K562 (cell line): Measurements from ENCODE around the gene MEIOB. TPM values are rescaled to one million over a fixed set of nuclear protein-coding genes. Genes with fewer than 3 reads are reported as not detected.
A peak's percentile ranks its signal among the peaks of the same experiment; 100 is the strongest.

Experiments
- BCLAF1 ChIP-seq, 2 experiments: fragments of 450-650 bp in 1 of 2; IDR thresholded peaks; 2 replicates each; pipeline ENCODE4 v1.6.1; 2011 to 2017; ENCODE audit warnings: low read depth in 2 of 2, antibody characterized with exemption in 1 of 2, borderline replicate concordance in 1 of 2, low read length in 1 of 2, mild to moderate bottlenecking in 1 of 2, mixed read lengths in 1 of 2; ENCODE audit not compliant: control insufficient read depth in 1 of 2
- BHLHE40 ChIP-seq: IDR thresholded peaks from 2 replicates; pipeline ENCODE4 v1.6.1; 2011; ENCODE audit warnings: low read length, improper control_type of control experiment
- COPS2 ChIP-seq: fragments of 450-650 bp; conservative IDR thresholded peaks from 2 replicates; pipeline ENCODE4 v1.6.1; 2016; ENCODE audit warnings: mild to moderate bottlenecking, moderate library complexity
- CREB1 ChIP-seq, 2 experiments: sonication (generic) in 1 of 2; formaldehyde crosslinking in 1 of 2; IDR thresholded peaks; 2 replicates each; pipeline versions ENCODE4 v1.6.1 to v1.8.0; 2012 to 2022; ENCODE audit warnings: inconsistent platforms in 1 of 2, mild to moderate bottlenecking in 1 of 2, missing genetic modification reagents in 1 of 2, moderate library complexity in 1 of 2
- FOXJ3 ChIP-seq: sonication (generic); formaldehyde crosslinking; IDR thresholded peaks from 2 replicates; pipeline ENCODE4 v1.4.0; 2020; ENCODE audit warnings: mild to moderate bottlenecking, missing genetic modification reagents
- ILK ChIP-seq: fragments of 450-650 bp; IDR thresholded peaks from 2 replicates; pipeline ENCODE4 v1.6.1; 2016; ENCODE audit warnings: missing genetic modification characterization, low read depth, mild to moderate bottlenecking, missing compliant biosample characterization, moderate library complexity, borderline replicate concordance
- KLF10 ChIP-seq: fragments of 250-450 bp; sonication (Bioruptor Pico); IDR thresholded peaks from 2 replicates; pipeline ENCODE4 v1.6.1; 2021; ENCODE audit warnings: matching md5 sums
- MTF1 ChIP-seq: fragments of 250-450 bp; sonication (Bioruptor Pico); IDR thresholded peaks from 2 replicates; pipeline ENCODE4 v1.9.0; 2021; ENCODE audit warnings: moderate library complexity, mild to moderate bottlenecking, inconsistent platforms, borderline replicate concordance
- NCOA1 ChIP-seq: fragments of 450-650 bp; IDR thresholded peaks from 2 replicates; pipeline ENCODE4 v1.6.1; 2016; ENCODE audit warnings: low read depth
- NFXL1 ChIP-seq: fragments of 450-650 bp; formaldehyde crosslinking; IDR thresholded peaks from 2 replicates; pipeline ENCODE4 v1.4.0; 2021; ENCODE audit warnings: mild to moderate bottlenecking
- PTRF ChIP-seq: fragments of 450-650 bp; IDR thresholded peaks from 2 replicates; pipeline ENCODE4 v1.6.1; 2016; ENCODE audit warnings: mild to moderate bottlenecking, missing genetic modification characterization, missing compliant biosample characterization
- RCOR1 ChIP-seq, 2 experiments: IDR thresholded peaks; 2 replicates each; pipeline ENCODE4 v1.6.1; 2012; ENCODE audit warnings: low read depth in 2 of 2, low read length in 2 of 2, borderline replicate concordance in 1 of 2, improper control_type of control experiment in 1 of 2
- SIN3A ChIP-seq, 2 experiments: fragments of 150-350 bp in 1 of 2; IDR thresholded peaks; 2 replicates each; pipeline ENCODE4 v1.6.1; 2011 to 2016; ENCODE audit warnings: borderline replicate concordance in 2 of 2, low read depth in 2 of 2, low read length in 2 of 2, mild to moderate bottlenecking in 2 of 2, moderate library complexity in 2 of 2; ENCODE audit not compliant: control insufficient read depth in 1 of 2
- TCFL5 ChIP-seq: fragments of 250-450 bp; sonication (Bioruptor Pico); conservative IDR thresholded peaks from 2 replicates; pipeline ENCODE4 v1.6.1; 2021; ENCODE audit warnings: mild to moderate bottlenecking, moderate library complexity, matching md5 sums
- ZBTB33 ChIP-seq: sonication (generic); formaldehyde crosslinking; IDR thresholded peaks from 2 replicates; pipeline ENCODE4 v1.8.1; 2023; ENCODE audit warnings: mild to moderate bottlenecking, missing genetic modification reagents
- ZNF609 ChIP-seq: sonication (generic); formaldehyde crosslinking; IDR thresholded peaks from 2 replicates; pipeline ENCODE4 v1.8.1; 2023; ENCODE audit warnings: missing genetic modification reagents, mild to moderate bottlenecking, borderline replicate concordance
- polyA plus RNA-seq, 8 experiments: library from polyadenylated mRNA; depleted of rRNA in 4 of 8; stranded (reverse) in 5 of 8; unstranded in 3 of 8; fragments of >200 nt; fragmentation: Nextera tagmentation in 2 of 8; fragmentation: Illumina TruSeq in 1 of 8; extraction: Ambion mirVana in 2 of 8; extraction: Trizol in 1 of 8; gene quantifications; 2 replicates each; pipeline versions ENCODE4 v1.2.1 to v1.2.3, GENCODE V29; 2011 to 2014; ENCODE audit warnings: inconsistent platforms in 1 of 8, missing spikeins in 1 of 8
- total RNA-seq, 7 experiments: library from RNA; depleted of rRNA in 6 of 7; stranded (reverse); fragments of >200 nt in 6 of 7; fragmentation: Illumina TruSeq in 2 of 7; extraction: Trizol in 2 of 7; gene quantifications; 2 replicates each; pipeline versions ENCODE4 v1.2.1 to v1.2.3, GENCODE V29; 2011 to 2021; ENCODE audit warnings: low replicate concordance in 1 of 7

The MEIOB gene
- total and polyA plus RNA-seq, 9 of the 15 experiments (the other 6 are each of a cell fraction or from before 2014, with no cell fraction given): 25.4 to 203 (median 97.6) TPM

GRCh38 chr16:1832838-1833454 lies 39.0 kb downstream of the MEIOB start (continued):
- no peak for TF ChIP-seq ZBTB33 (CRISPR knock-in tag)
- peak; percentile 69; the same call in 1 of the 2 replicates for TF ChIP-seq CREB1 (IDR thresholded peaks at IDR 0.05)
- TF ChIP-seq CREB1 (CRISPR knock-in tag; IDR thresholded peaks at IDR 0.05): 0 out of 2 replicates have a peak, but pooled peaks have one; percentile 39
- TF ChIP-seq KLF10: no peak
- peak; percentile 77; the same call in 1 of the 2 replicates for TF ChIP-seq BHLHE40
- no peak for TF ChIP-seq PTRF
- no peak for TF ChIP-seq SIN3A (IDR thresholded peaks at IDR 0.05; ENCODE audit: borderline replicate concordance in 2 of 2, control insufficient read depth in 1 of 2, low read depth in 2 of 2, low read length in 2 of 2)
- no peak for TF ChIP-seq BCLAF1 (IDR thresholded peaks at IDR 0.05; ENCODE audit: borderline replicate concordance in 1 of 2, control insufficient read depth in 1 of 2, low read depth in 2 of 2, low read length in 1 of 2)
- peak; percentile 88 for TF ChIP-seq NCOA1
- TF ChIP-seq ZNF609 (CRISPR knock-in tag): peak; percentile 98
- TF ChIP-seq ILK (tag): no peak
- TF ChIP-seq RCOR1 (IDR thresholded peaks at IDR 0.05; ENCODE audit: borderline replicate concordance in 1 of 2, low read depth in 2 of 2, low read length in 2 of 2): peak; percentile 83 to 97; a peak in 3 of 4 replicates
- TF ChIP-seq NFXL1: no peak
- no peak for TF ChIP-seq FOXJ3 (CRISPR knock-in tag)
- TF ChIP-seq MTF1 (CRISPR knock-in tag): no peak
- TF ChIP-seq TCFL5 (CRISPR knock-in tag): no peak; the same call in 1 of the 2 replicates
- TF ChIP-seq COPS2: no peak
